ENCODE results near the gene PRDM4.

The PRDM4 gene

DNA sequence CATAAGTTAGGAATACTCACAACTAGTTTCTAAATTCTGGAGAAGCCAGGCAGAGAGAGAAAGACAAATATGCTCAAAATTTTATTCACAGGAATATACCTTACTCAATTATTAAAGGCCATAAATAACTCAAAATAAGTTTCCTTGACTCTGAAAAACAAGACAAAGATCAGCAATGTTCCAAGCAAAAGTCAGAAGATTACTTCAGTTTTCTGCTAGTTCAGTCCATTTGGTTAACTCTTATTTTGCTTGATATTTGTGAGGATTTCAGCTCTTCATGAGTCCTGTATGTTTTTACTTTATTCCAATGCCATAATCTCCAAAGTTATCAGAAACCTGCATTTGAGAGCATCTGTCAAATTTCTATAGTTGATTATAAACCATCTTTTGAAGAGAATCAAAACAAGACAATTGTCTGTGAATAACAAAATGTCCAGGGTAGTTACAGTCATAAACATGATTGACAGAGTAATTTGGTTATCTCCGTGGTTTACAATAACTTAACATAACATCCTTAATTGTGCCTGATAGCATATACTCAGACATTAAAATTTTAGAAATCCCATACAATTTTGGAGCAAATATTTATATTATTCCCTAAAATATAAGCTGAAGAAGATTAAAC, 30.6 kb upstream of the PRDM4 start:
- no peaks in the 10 kb centered on the region for H3K9me3 ChIP-seq (ENCODE audit: insufficient read depth, low read length, severe bottlenecking)
- H3K27ac ChIP-seq (ENCODE audit: low read length): no peak overlapping the region
- no peak overlapping the region for H3K9ac ChIP-seq (ENCODE audit: low read depth, low read length)
- no peak overlapping the region for H3K4me2 ChIP-seq (ENCODE audit: insufficient read depth, low read length)
- no peak for DNase-seq
- H3K36me3 ChIP-seq (ENCODE audit: insufficient read depth, low read length): no peaks in the 10 kb centered on the region
- peaks cover under 1% of the 10 kb centered on the region for H3K27me3 ChIP-seq (ENCODE audit: insufficient read depth, low read length, poor library complexity)
- H3K4me3 ChIP-seq (ENCODE audit: low read depth in 1 of 2, low read length in 2 of 2): no peak overlapping the region
- no peak for TF ChIP-seq EZH2 (IDR thresholded peaks at IDR 0.05; ENCODE audit: borderline replicate concordance, low read depth, low read length, severe bottlenecking)
- TF ChIP-seq, protein P1, sequence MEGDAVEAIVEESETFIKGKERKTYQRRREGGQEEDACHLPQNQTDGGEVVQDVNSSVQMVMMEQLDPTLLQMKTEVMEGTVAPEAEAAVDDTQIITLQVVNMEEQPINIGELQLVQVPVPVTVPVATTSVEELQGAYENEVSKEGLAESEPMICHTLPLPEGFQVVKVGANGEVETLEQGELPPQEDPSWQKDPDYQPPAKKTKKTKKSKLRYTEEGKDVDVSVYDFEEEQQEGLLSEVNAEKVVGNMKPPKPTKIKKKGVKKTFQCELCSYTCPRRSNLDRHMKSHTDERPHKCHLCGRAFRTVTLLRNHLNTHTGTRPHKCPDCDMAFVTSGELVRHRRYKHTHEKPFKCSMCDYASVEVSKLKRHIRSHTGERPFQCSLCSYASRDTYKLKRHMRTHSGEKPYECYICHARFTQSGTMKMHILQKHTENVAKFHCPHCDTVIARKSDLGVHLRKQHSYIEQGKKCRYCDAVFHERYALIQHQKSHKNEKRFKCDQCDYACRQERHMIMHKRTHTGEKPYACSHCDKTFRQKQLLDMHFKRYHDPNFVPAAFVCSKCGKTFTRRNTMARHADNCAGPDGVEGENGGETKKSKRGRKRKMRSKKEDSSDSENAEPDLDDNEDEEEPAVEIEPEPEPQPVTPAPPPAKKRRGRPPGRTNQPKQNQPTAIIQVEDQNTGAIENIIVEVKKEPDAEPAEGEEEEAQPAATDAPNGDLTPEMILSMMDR (IDR thresholded peaks at IDR 0.05; ENCODE audit: borderline replicate concordance, extremely low read depth, low read length, poor library complexity, severe bottlenecking): no peak
- no peaks in the 10 kb centered on the region for H3K79me2 ChIP-seq (ENCODE audit: insufficient read depth, low read length)
- H4K20me1 ChIP-seq (ENCODE audit: insufficient read depth, low read length): no peaks in the 10 kb centered on the region
- ATAC-seq (ENCODE audit: insufficient read depth, low read depth): no peak
- H2AFZ ChIP-seq (ENCODE audit: low read depth, low read length): no peak overlapping the region
- H3K4me1 ChIP-seq (ENCODE audit: insufficient read depth, low read length): no peaks in the 10 kb centered on the region

DNA sequence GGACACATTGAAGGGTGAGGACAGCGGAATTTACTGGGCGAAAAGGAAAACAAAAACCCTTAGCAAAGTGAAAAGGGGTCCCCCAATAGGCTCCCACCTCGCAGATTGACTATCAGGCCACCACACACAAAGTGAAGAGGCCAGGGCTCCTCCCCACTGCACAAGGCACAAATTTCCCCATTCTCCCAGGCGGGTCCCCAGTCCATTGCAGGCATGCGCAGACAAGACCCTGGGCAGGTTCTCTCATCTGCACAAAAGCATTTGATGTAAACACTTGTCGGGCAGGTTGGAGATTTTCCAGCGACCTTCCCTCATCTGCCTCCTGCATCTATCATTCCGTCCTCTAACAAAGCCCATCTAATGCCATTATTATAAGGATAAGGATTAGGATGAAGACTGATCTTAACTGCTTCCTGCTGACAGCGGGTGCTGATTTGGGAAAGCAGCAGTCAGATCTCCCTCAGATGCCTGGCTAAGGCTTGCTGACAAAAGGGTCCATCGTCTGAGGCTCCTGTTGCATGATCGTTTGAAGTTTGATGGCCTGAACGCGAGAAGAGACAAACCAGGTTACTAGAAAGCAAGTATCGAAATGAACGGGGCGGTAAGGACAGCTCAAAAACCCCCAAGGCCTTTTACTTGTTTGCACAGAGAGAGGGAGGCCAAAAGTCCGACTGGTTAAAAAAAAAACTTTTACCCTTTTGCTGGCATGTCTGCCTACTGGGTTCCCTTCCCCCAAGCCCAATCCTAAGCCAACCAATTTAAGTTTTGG, 27.9 kb upstream of the PRDM4 start:
- Histone ChIP-seq H3K79me2 (ENCODE audit: insufficient read depth, low read length) (no peaks in the 10 kb centered on the region), H3K9me3 (ENCODE audit: insufficient read depth, low read length, severe bottlenecking) (no peaks in the 10 kb centered on the region), H3K27ac (ENCODE audit: low read length) (no peak overlapping the region), H3K4me2 (ENCODE audit: insufficient read depth, low read length) (no peak overlapping the region), H3K4me1 (ENCODE audit: insufficient read depth, low read length) (no peaks in the 10 kb centered on the region), H3K9ac (ENCODE audit: low read depth, low read length) (no peak overlapping the region), H3K36me3 (ENCODE audit: insufficient read depth, low read length) (no peaks in the 10 kb centered on the region), H3K4me3 (ENCODE audit: low read depth in 1 of 2, low read length in 2 of 2) (no peak overlapping the region), H2AFZ (ENCODE audit: low read depth, low read length) (no peak overlapping the region), H3K27me3 (ENCODE audit: insufficient read depth, low read length, poor library complexity) (no peaks in the 10 kb centered on the region), H4K20me1 (ENCODE audit: insufficient read depth, low read length) (no peaks in the 10 kb centered on the region)
- DNase-seq: no peak
- ATAC-seq (ENCODE audit: insufficient read depth, low read depth): no peak
- no peak for TF ChIP-seq EZH2 (IDR thresholded peaks at IDR 0.05; ENCODE audit: borderline replicate concordance, low read depth, low read length, severe bottlenecking)

DNA sequence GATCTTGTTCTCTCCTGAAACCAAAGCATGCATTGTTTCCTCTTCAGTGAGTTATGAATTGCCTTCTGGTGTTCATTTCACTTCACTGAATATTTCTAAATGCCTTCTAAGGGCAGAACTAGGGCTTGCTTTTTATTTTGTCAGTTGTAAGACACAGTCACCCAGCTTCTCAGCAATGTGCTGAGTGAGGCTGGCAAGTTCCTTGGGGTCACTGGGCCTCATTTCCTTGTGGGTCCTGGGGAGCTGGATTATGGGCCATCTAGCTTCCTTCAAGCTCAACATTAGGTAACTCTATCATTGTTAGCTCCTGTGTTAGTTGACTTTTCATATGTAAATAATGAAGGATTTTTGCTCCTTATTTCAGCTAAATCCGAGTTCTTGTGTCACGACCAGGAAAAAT, 27.3 kb upstream of the PRDM4 start:
- Histone ChIP-seq H3K4me2 (ENCODE audit: insufficient read depth, low read length) (no peak overlapping the region), H3K9ac (ENCODE audit: low read depth, low read length) (no peak overlapping the region), H3K79me2 (ENCODE audit: insufficient read depth, low read length) (no peaks in the 10 kb centered on the region), H2AFZ (ENCODE audit: low read depth, low read length) (no peak overlapping the region), H3K27ac (ENCODE audit: low read length) (no peak overlapping the region), H3K27me3 (ENCODE audit: insufficient read depth, low read length, poor library complexity) (no peaks in the 10 kb centered on the region), H3K4me1 (ENCODE audit: insufficient read depth, low read length) (no peaks in the 10 kb centered on the region), H3K4me3 (ENCODE audit: low read depth in 1 of 2, low read length in 2 of 2) (no peak overlapping the region), H3K36me3 (ENCODE audit: insufficient read depth, low read length) (no peaks in the 10 kb centered on the region), H4K20me1 (ENCODE audit: insufficient read depth, low read length) (no peaks in the 10 kb centered on the region), H3K9me3 (ENCODE audit: insufficient read depth, low read length, severe bottlenecking) (no peaks in the 10 kb centered on the region)
- DNase-seq (no peak), ATAC-seq (ENCODE audit: insufficient read depth, low read depth) (no peak)
- no peak for TF ChIP-seq EZH2 (IDR thresholded peaks at IDR 0.05; ENCODE audit: borderline replicate concordance, low read depth, low read length, severe bottlenecking)
- TF ChIP-seq, protein P1 (IDR thresholded peaks at IDR 0.05; ENCODE audit: borderline replicate concordance, extremely low read depth, low read length, poor library complexity, severe bottlenecking): no peak

Measured in DND-41 (cell line).